HG03045 (cell line): ENCODE results near the gene SYVN1.
"Not testable (repeated sequence)": the region's sequence is repeated elsewhere in the genome, so short reads cannot be mapped to it uniquely, and the experiment has no call there.

Experiments used
- ATAC-seq: cut with Tn5 transposase; IDR thresholded peaks from one replicate; pipeline ENCODE4 v1.9.1; 2021; ENCODE audit warnings: mild to moderate bottlenecking, moderate library complexity; ENCODE audit not compliant: unreplicated experiment

SYVN1 gene

GRCh38 chr11:65134240-65134951, at the start of gene SYVN1:
SYVN1 (minus strand) TSS chr11:65134519; CDS start chr11:65133601, 918 bp downstream.
- ATAC-seq = peak; percentile 70

- ATAC-seq = no peak
Measured at GRCh38 chr11:65183201-65183891, 49.0 kb upstream of the SYVN1 start.

DNA sequence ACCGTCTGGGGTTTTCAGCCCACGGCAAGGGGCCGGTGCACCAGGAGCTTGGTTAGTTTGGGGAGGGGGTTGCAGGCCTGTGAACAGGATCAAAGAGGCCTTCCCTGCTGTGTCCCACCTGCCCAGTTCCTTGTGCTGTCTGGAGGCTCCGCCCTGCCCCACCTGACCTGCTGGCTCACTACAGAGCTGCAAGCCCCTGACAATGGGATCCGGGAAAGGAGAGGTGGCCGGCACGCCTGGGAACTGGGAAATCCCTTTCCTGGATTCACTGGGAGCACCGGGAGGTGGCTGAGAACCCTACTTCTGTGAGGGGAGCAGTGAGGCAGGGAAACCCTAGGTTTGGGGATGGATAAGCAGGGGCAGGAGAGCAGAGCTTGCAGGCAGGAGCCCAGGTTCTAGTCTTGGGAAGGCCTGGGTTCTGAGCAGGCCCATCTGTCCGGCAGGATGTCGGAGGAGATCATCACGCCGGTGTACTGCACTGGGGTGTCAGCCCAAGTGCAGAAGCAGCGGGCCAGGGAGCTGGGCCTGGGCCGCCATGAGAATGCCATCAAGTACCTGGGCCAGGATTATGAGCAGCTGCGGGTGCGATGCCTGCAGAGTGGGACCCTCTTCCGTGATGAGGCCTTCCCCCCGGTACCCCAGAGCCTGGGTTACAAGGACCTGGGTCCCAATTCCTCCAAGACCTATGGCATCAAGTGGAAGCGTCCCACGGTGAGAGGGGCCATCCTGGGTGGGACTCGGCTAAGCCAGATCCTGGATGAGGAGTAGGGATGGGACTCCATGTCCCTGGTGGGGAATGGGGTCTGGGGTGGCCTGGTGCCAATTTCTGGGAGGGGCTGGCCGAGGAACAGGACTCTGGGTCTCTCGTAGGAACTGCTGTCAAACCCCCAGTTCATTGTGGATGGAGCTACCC, 48.2 kb upstream of the SYVN1 start:
- no peak for ATAC-seq

GRCh38 chr11:65181569-65182257, 47.4 kb upstream of the SYVN1 start, which contains the start of gene CAPN1:
CAPN1 (plus strand) TSS chr11:65181928; CDS start chr11:65182702, 774 bp downstream.
- peak; percentile 52 for ATAC-seq

DNA sequence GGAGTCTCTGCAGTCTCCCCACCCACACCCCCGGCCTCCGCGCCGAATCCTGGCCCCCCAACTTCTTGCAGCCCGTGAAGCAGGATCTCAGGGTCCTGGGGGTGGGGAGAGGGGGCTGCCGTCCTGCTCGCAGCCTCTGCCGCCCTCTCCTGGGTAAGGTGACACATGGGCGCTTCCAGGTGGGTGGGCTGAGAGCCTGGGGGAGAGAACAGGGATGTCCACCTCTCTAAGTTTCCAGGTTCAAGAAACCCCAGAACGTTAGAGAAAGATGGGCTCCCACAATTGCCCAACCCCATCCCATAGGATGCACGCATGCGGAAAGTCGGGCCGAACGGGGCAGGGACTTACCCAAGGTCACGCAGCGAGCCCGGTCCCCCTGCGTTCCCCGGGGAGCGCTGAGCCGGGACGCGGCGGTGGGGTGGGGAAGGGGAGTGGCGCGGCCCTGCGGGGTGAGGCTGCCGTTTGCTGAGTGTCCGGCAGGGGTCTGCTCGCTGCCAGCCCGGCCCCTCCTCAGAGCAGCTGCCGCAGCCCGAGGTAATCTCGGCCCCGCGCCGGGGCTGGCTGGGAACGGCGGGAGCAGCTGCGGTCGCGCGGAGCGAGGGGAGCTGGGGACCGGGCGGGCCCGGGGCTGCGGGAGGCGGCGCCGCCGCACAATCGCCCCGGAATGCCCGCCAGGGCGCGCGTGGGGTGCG, 46.7 kb upstream of the SYVN1 start:
- peak; percentile 53 for ATAC-seq

GRCh38 chr11:65174571-65175010, 40.3 kb upstream of the SYVN1 start:
- ATAC-seq = not testable (repeated sequence)

GRCh38 chr11:65172600-65172999, 38.3 kb upstream of the SYVN1 start:
- no peak for ATAC-seq

DNA sequence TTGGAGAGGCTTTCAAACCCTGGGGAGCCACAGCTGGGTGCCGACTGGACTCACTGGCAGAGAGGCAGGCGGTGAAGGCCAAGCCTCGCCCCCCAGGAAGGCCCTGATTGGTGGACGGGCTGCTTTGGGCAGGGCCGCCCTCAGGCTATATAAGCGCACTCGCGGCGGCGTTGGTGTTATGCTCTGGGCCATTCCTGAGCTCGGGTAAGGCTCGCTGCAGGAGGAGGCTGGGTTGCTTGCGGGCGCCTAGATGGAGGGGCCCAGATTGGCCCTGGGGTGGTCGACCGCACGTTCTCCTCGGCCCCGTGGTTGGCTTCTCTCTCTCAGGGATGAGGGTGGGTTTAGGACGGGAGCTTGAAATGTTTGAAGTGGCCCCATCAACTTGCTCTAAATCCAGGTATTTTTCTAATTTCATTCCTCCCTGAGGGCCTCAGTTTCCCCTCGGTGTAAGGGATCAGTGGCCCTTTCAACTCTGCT, 35.8 kb upstream of the SYVN1 start, which contains the start of gene SPDYC:
SPDYC (plus strand) TSS at position 176 of the 477 bp plus-strand sequence. CDS start 1,125 bp downstream, outside the sequence.
- ATAC-seq = no peak

GRCh38 chr11:65169164-65169641, 34.9 kb upstream of the SYVN1 start:
- no peak for ATAC-seq

DNA sequence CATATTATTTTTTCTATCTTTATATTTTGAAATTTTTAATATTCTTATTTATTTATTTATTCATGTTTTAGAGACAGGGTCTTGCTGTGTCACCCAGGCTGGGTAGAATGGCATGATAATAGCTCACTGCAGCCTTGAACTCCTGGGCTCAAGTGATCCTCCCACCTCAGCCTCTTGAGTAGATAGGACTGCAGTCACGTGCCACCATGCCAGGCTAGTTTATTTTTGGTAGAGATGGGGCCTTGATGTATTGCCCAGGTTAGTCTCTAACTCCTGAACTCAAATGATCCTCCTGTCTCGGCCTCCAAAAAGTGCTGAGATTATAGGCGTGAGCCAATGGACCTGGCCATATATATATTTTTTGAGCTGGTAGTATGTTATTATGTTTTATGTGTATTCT, 33.3 kb upstream of the SYVN1 start:
- no peak for ATAC-seq

GRCh38 chr11:65166893-65167292, 32.6 kb upstream of the SYVN1 start:
- ATAC-seq = no peak

- no peak for ATAC-seq
Measured at GRCh38 chr11:65165410-65166317, 31.3 kb upstream of the SYVN1 start.

GRCh38 chr11:65163684-65164083, 29.4 kb upstream of the SYVN1 start:
- ATAC-seq = no peak

DNA sequence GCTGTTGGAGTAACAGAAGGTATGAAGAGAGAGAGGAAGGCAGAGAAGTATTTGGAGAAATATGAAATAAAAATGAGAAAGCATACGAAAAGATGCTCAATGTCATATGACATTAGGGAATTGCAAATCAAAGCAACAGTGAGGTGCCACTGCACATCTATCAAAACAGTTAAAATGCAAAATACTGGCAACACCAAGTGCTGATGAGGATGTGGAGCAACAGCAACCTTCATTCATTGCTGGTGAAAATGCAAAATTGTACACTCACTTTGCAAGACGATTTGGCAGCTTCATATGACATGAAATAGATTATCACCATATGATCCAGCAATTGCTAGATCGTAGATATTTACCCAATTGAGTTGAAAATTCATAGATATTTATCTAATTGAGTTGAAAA, 26.3 kb upstream of the SYVN1 start:
- ATAC-seq = no peak

DNA sequence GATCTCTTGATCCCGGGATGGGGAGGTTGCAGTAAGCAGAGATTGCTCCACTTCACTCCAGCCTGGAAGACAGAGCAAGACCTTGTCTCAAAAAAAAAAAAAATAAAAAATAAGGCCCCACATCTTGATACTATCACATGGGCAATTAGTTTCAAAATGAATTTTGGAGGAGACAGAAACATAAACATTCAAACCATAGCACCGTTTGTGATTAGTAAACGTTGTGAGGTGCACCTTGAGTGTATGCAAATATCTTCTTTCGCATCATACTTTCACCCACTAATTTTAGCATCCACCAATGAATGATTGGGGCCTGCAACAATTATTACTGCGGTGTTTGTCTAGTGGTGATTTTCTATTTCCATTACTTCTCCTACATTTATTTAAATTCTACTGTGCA, 24.7 kb upstream of the SYVN1 start:
- ATAC-seq = no peak

- ATAC-seq = no peak
Measured at GRCh38 chr11:65157336-65157735, 23.0 kb upstream of the SYVN1 start.

GRCh38 chr11:65156926-65157325, 22.6 kb upstream of the SYVN1 start:
- ATAC-seq = no peak

DNA sequence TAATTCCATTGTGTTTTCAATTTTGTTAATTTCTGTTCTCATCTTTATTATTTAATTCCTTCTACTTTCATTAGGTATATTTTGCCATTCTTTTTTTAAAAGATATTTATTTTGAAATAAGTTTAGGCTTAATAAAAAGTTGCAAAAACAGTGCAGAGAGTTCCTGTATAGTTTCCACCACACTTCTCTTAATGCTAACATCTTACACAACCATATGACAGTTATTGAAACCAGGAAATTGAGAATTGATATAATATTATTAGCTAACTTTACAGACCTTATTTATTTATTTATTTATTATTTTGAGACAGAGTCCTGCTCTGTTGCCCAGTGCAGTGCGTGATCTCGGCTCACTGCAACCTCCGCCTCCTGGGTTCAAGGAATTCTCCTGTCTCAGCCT, 21.9 kb upstream of the SYVN1 start:
- no peak for ATAC-seq

DNA sequence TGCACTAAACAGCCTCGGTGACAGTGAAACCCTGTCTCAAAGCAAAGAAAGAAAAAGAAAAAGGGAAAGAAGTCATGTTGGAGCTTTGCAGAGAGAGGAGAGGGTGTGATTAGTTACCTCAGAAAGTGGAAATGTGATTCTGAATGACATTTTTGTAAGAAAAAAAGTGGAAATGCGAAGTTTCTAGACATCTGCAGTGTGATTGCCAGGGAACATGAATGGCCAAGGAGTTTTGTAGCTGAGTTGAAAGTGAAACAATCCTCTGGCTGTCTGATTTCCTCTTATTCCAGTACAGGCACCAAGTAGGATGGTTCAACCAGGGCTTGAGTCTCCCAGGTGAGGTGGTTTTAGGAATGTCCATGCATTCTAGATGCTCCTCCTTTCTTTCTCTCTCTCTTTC, 17.8 kb upstream of the SYVN1 start:
- ATAC-seq = no peak
